C4-2B (cell line): ENCODE results near the gene KCNAB1.

Source experiments
- CTCF ChIP-seq: fragments of 450-650 bp; conservative IDR thresholded peaks from 2 replicates; pipeline ENCODE4 v1.5.1; 2017; ENCODE audit warnings: mild to moderate bottlenecking
- ZFX ChIP-seq: fragments of 450-650 bp; IDR thresholded peaks from 2 replicates; pipeline ENCODE4 v1.6.1; 2017

- TF ChIP-seq CTCF (no peak), ZFX (no peak)
Observed at GRCh38 chr3:156323466-156323865, 203.1 kb downstream of the KCNAB1 start.
